IPS-NIHi7 (cell line): Measurements from ENCODE around the gene PRKCH.

Experiments
- DNase-seq: peaks from one replicate; pipeline ENCODE4 v3.0.0; 2012; ENCODE audit warnings: mixed read lengths; ENCODE audit errors: extremely low spot score

The PRKCH gene

DNA sequence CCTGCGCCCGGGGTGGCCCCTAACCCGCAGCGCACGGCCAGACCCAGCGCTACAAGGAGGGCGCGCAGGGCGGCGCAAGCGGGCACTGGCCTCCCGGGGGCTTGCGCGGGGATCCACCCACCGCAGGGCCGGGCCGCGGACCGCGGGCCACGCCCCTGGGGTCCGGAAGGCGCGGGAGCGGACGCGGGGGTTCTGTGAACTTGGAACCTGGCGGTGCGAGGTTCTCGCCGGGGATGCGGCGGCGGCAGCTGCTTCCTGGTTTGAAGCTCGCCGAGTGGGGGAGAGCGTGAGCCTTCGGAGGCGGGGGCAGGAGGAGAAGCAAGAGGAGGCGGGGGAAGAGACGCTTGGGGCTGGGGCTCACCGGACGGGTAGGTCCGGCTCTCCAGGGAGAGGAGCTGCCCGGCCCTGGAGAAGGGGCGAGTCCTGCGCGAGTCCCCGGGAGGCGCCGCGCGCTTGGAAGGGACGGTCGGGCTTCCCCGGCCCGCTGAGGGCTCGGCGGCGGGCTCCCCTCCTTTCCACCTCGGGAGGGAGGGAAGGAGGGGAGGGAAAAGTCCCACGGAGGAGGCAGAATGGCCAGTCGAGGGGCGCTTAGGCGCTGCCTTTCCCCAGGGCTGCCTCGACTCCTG is at the start of gene PRKCH:
TSS of gene PRKCH (plus strand) at position 195 of the 626 bp plus-strand sequence. CDS start 523 bp downstream, outside the sequence.
- peak; percentile 81 for DNase-seq

DNA sequence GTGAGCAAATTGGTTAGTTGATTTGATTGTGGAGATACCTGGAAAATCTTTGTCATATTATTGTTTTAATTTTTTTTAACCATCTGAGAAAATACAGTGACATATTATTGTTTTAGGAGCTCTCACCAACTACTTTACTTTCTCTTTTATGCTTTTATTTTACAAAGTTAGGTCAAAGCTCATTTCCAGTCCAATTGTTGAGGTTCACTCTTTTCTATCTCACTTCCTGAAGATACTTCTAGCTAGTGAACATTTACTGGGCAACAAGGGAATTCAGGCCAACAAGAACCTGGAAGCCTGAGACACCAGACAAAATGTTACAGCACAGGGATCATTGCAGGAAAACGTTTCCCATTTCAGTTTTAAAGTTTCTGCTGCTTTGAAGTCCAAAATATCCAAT is 44.1 kb upstream of the PRKCH start:
- DNase-seq: no peak

DNA sequence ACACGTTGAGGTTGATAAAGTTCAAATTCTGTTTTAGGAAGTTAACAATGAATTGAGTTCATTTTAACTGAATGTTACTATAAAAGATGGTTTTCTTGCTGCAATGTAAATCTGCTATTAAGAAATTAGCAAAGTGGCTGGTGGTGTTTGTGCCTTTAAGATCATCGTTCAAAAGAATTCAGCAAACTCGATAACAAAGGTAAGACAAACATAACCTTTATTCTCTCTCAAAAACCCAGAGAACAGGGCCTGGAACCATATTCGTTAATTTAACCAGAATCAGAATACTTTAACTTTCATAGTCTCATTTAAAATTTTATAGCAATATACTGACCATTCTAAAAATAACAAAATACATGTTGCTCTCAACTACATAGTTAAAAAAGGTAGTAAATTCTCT is 43.6 kb upstream of the PRKCH start:
- no peak for DNase-seq

DNA sequence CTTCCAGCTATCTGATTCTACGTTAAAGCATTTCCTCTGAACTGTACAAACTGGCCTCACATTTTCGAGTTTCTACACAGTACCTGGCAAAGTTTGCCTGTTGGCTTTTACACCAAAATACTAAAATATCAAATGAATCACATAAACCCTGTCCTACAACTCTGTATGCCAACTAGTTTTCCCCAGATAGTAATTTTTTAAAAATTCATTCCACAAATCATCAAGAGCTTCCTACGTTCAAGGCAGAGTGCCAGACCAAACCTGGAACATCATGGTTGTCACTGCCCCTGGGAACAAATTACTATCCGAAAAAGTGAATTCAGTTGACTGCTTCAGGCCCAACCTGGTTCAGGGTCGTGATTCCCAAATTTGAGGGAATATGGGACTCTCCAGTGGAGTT is 42.3 kb upstream of the PRKCH start:
- DNase-seq: no peak

DNA sequence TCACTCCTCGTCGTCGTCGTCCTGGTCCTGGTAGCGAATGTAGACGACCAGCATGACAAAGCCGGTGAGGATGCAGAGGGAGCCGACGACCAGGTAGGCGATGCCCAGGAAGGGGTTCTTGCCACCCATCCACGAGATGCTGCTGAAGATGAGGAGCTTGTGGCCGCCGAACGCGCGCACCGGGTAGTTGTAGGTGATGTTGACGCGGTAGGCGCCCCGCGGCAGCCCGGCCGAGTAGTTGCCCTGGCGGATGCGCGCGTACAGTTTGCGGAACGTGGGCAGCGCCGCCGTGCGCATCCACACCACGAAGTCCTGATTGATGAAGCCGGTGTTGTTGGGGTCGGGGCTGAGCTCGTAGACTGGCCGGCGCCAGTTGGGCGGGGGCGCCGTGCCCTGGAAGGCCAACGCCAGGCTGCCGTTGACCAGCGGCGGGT is 41.3 kb upstream of the PRKCH start:
- DNase-seq: no peak

DNA sequence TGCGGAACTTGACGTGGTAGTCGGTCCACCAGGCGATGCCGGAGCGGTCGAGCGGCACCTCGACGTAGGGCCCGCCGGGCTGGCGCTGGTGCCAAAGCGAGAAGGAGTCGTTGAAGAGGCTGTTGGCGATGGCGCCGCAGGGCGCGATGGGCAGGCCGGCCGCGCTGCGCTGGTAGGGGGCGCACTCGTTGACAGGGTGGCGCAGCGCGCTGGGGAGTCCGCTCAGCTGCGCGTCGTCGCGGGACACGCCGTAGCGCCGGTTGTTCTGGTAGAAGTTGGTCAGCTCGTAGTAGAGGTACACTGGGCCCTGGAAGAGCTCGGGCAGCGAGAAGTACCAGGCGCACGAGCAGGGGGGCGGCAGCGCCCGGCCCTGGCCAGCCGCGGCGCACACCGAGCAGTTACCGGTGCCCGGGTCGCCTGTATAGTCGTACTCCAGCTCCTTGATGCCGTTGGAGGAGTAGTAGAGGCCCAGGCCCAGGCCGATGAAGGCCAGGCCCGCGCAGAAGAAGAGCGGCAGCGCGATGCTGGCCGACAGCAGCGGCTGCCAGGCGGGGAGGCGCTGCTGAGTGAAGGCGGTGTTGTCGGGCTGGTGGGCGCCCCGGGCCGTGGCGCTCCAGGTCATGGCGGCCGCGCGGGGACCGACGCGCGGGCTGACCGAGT is 40.7 kb upstream of the PRKCH start:
- peak; percentile 46 for DNase-seq

DNA sequence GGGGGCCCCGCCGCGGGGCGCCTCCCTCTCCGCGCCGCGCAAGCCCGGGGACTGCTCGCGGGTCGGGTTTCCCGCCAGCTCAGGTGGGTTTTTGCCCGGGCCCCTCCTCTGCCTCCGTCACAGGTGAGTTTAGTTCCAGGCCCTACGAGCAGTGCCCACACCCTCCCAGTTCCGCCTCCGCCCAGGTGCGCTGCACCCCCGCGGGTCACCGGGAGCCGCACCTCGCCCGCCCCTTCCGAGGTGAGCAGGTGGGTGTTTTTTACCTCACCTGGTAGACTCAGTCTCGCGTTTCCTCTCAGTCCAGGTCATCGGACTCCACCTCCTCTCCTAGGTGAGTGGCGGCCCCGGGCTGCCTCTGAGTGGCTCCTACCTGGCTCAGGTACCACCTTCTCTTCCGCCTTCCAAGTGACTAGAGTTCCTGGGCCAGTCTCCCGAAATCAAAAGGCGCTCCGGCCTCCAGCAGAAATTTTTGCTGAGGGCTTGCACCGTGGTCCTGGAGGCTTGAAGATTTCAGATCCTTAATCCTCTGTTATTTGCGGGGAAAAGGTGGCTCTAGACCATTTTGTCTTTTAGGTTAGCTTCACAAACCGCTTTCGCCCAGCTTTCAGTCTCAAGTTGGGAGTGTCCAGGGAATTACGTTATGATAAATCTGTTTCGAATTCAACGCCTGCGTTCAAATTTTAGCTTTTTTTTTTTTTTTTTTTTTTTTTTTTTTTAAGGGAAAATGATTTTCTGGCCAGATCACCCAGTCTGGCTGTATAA is 40.0 kb upstream of the PRKCH start, which contains the start of gene TMEM30B:
TSS of gene TMEM30B (minus strand) at position 153 of the 762 bp plus-strand sequence. CDS start 191 bp downstream, outside the sequence.
- peak; percentile 90 for DNase-seq

DNA sequence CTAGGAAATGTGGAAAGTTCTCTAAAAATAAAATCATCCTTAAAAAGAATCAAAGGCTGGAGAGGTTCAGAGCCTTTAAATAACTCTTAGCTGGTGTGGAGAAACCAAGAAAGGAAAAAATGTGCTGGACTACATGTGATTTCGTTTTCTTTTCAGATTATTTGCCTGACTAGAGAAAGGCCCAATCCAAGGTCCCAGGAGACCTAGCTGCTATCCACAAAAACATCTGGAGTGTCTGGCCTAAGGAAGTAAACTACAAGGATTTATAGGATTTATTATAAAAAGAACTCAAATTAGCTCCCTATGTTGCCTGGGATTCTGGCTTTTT is 39.5 kb upstream of the PRKCH start:
- DNase-seq: no peak

DNA sequence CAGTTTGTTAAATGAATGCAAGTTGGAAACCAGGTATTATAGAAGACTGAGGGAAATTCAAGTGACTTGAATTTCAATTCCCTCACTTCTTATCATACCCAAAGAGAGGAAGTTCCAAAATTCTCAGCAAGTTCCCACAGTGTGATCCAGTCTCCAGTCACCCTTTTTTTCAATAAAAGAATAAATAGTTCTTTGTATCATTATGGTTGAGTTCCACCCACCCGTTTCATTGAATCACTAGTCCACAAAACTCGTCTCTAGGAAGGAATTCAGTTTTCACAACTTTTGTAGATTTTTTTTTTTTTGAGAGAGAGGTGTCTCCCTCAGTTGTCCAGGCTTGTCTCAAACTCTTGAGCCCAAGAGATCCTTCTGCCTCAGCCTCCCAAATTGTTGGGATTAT is 38.6 kb upstream of the PRKCH start:
- no peak for DNase-seq

DNA sequence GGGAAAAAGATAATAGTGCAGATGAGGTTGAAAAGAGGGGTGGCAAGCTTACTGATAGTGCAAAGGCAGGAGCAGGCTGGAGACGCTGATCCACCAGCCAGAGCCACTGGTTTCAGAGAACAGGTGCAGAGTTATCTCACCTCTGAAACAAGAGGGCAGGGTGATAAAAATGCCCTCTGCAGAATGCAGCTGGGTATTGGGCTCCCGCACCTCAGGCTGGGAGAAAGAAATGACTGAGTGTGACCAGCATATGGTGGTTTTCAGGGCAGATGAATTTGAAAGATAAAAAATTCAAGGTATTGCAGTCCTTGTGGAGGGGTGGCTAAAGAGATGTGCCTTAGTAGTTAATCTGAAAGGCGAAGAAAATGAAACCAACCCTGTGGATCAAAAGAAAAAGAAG is 37.4 kb upstream of the PRKCH start:
- DNase-seq: no peak

DNA sequence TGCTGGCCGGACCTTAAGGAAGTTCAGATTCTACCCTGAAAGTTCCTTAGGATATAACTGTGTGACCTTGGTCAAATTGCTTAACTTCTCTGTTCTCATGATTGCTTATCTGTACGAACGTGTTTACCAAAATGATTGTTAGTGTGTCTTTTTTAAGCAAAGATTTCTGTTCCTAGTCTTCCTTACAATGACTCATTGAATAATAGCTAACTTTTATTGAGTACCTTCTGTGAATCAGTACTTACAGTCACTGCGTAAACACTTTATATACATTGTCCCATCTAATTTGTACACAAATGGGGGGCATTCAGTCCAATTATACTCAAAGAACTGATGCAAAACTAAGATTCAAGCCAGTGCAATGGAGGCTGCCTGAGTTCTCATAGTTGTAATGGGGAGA is 36.0 kb upstream of the PRKCH start:
- no peak for DNase-seq

DNA sequence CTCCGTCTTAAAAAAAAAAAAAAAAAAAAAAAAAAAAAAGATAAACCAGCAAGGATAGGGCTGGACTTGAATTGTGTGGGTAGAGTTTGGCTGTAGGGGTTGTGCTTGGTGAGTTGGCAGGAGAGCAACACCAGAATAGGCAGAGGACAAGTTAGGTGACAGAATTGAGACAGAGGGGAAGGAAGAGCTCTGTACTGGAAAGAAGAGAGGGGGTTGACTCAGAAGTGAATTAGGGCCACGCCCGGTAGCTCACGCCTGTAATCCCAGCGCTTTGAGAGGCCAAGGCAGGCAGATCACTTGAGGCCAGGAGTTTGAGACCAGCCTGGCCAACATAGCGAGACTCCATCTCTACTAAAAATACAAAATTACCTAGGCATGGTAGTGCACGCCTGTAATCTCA is 34.2 kb upstream of the PRKCH start:
- no peak for DNase-seq

DNA sequence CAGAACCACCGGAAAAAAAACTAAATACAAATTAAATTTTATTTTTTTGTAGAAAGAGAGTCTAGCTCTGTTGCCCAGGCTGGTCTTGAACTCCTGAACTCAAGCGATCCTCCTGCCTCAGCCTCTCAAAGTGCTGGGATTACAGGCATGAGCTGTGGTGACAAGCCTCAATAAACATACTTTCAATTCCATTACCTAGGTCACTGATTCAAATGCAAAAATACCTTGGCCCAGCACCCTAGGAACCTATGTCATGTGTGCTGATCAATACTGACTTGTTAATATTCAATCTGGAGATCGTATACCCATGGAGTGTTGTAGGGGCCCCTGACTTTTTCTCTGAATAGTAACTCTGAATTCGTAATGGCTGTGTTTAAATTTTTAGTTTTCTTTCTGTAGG is 33.2 kb upstream of the PRKCH start:
- no peak for DNase-seq

DNA sequence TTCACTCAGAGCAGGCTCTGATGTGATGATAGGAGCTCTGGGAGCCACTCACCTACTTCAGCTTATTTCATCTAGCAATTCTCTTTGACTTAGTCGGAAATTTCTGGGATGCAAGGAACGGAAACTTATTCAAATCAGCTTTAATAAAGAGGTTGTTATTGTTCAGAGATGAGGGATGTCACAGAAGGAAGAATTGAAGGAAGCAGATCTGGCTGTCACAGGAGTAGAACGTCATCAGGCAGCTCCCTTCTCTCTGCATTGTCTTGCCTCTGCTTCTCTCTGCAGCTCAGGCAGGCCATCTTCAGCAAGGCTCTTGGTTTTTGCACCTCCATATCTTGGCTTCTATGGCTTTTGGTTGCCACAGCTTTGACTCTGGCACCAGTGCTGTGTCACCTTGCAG is 32.7 kb upstream of the PRKCH start:
- DNase-seq: no peak

DNA sequence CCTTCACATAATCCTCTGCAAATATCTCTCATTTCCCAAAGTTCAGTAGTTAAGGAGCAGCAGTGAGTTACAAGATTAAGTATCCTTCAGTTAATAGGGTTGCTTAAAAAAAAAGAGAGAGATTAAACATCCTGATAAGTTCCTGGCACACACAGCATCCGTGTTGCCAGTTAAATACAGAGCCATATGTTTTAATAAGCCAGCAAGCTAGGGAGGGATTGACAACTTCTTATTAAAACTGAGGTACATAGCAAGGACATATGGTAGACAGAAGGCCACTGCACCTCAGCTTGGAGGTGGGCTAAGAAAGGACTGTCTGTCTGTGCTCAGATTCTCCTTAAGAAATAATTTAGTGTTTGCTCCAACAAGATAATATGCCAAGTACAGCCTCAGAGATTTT is 30.7 kb upstream of the PRKCH start:
- DNase-seq: no peak

DNA sequence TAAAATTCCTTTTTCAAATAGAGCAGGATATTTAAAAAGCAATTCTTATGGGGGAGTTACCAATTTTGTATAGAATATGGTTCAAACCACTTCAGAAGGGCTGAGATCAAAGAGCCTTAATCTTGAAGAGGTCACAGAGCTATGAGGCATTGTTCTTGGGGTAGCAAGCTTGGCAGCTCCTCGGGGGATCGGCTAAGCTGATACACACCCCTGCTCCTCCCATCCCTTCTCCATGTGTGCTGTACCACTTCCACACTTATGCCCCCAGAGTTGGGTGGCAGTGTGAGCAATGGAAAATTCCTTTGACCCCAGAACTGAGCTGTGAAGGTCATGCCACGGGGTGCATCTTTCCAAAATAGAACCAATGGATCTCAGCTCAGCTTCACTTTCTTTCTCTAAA is 25.2 kb upstream of the PRKCH start:
- DNase-seq: no peak

DNA sequence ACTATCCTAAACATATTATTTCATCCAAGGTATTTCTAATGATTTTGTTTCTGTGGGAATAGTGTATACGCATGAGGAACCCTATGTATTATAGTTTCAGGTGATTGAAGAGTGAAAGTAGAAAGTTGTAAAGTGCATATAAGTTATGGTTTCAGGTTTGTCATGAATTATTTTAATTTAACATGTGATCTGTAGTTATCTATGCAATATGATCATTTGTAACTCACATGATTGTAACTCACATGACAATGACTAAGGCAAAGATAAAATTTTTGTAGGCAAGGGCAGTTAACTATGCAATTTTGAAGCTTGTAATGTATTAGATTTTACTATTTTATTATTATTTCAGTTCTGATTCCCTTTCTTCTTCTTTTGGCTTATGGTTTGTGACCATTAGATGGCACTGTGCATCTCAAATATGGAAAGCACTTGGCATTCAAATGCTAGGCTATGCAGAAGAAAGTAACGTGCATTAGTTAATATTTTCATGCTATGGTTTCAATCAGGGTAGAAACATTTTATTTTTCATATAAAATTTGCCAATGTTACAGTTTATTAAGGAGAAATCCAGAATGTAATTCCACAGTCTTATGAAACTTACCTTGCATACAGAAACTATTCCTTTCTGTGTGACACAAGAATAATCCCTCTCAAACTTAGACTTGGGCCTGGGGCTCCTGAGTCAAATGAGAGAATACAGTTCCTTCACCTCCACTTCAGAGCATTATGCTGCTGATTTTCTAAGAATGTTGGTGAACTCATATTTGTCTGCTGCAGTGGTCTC is 24.5 kb upstream of the PRKCH start:
- no peak for DNase-seq

DNA sequence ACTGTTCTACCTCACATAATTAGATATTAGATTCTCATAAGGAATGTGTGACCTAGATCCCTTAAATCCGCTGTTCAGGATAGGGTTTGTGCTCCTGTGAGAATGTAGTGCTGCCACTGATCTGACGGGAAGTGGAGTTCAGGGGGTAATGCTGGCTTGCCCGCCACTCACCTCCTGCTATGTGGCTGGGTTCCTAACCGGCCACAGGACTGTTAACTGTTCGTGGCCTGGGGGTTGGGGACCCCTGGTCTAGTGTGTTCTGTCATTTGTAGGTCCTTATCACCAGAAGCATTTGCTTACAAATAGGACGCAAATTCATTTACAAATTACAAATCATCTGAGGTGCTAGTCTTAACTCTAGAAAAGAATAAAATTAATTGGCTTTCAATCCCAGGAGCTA is 23.8 kb upstream of the PRKCH start:
- DNase-seq: no peak

DNA sequence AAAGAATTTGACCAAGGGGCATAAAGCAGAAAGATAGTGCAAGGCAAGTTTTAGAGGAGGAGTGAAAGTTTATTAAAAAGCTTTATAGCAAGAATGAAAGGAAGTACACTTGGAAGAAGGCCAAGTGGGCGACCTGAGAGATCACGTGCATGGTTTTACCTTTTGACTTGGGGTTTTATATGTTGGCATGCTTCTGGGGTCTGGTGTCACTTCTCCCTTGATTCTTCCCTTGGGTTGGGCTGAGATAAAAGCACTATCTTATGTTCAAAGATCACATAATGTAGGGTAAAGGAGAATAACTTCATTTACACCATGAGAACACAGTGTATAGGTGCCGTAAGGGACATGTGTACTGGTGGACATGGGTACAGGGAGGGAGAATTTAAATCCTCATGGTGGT is 22.6 kb upstream of the PRKCH start:
- no peak for DNase-seq

DNA sequence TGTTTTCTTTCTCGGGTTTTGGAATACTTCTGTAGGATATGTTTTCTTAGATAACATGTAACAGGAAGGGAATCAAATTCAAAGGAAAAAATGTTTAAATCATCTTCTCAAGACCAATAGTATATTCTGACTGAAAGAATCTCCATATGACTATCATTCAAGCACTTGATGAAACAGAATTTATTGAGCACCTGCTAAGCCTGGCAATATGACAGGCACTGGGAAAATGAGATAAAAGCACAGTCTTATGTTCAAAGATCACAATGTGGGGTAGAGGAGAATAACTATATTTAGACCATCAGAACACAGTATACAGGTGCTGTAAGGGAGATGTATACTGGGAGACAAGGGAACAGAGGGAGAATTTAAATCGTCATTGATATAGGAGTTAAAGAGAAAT is 21.2 kb upstream of the PRKCH start:
- DNase-seq: no peak

DNA sequence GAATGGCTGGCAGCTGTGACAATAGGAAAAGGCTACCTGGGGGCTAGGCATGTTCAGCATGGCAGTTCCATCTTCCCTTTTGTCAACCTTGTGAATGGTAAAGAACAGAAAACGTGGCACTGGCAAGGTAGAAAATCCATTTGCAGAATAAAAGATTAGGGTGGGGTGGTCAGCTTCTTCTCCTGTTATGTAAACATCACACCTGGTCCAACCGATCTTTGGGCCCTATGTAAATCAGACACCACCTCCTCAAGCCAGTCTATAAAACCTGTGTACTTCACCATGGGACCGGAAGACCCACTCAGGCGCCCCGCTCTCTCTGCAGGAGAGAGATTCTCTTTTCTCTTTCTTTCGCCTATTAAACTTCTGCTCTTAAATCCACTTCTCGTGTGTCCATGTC is 20.6 kb upstream of the PRKCH start:
- no peak for DNase-seq

DNA sequence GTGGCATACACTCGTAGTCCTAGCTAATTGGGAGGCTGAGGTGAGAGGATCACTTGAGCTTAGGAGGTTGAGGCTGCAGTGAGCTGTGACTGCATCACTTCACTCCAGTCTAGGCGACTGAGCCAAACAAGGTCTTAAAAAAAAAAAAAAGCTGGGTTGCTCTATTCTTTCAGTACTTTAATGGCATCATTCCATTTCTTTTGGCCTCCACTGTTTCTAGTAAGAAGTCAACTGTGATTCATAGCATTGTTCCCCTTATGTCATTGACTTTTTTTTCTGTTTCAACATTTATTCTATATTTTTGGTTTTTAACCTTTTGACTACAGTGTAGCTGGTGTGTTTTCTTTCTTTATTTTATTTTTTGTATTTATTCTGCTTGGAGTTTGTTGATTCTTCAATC is 16.7 kb upstream of the PRKCH start:
- DNase-seq: no peak
